ENCODE data around the gene TRIO. TPM values are rescaled to one million over a fixed set of nuclear protein-coding genes. Genes with fewer than 3 reads are reported as not detected.

Gene TRIO
- total and polyA plus RNA-seq, 2 of the 8 experiments (the other 6 are each of a cell fraction or from before 2014, with no cell fraction given), result 35.1 to 69.1 TPM

- H2AK5ac ChIP-seq (ENCODE audit: low read depth, low read length), result no peak overlapping the region
- ChIA-PET POLR2A (ENCODE audit: partially characterized antibody) (no interaction called here), CTCF (ENCODE audit: partially characterized antibody) (no interaction called here)
- no peak overlapping the region for H2BK20ac ChIP-seq (ENCODE audit: low read length)
- no peak overlapping the region for H2BK12ac ChIP-seq (ENCODE audit: low read depth, low read length)
- no peaks in the 10 kb centered on the region for H4K20me1 ChIP-seq (replicated peaks in 1 of 2; ENCODE audit: control insufficient read depth in 1 of 2, insufficient read depth in 2 of 2, low read length in 2 of 2)
- H3K23ac ChIP-seq (ENCODE audit: insufficient read length), result no peak overlapping the region
- no peaks in the 10 kb centered on the region for H3K9me3 ChIP-seq (ENCODE audit: insufficient read depth in 2 of 2, low read depth in 1 of 2, low read length in 1 of 2)
- no peak overlapping the region for H4K5ac ChIP-seq (ENCODE audit: insufficient read length, low read depth, low read length)
- 83% methylated on average over 4 of the region's 4 CpGs; no CpG with 5 or more reads in 1 of the 2 experiments for WGBS, 2 experiments (ENCODE audit: extremely low coverage in 1 of 2, insufficient coverage in 1 of 2, insufficient read length in 1 of 2, insufficient replicate concordance in 2 of 2, low coverage in 1 of 2, low lambda C conversion rate in 2 of 2, missing lambda C conversion rate in 1 of 2)
- H3K23me2 ChIP-seq (ENCODE audit: low read depth, low read length), result no peaks in the 10 kb centered on the region
- H3K14ac ChIP-seq (ENCODE audit: insufficient read length), result no peak overlapping the region
- H2BK120ac ChIP-seq (replicated peaks; ENCODE audit: low read depth, low read length), result no peak overlapping the region
- no peak overlapping the region for H3K18ac ChIP-seq (ENCODE audit: extremely low read depth, low read length)
- no peak overlapping the region for H2BK5ac ChIP-seq (ENCODE audit: low read depth, low read length)
- H3K4me2 ChIP-seq (ENCODE audit: insufficient read depth in 1 of 2, low read depth in 2 of 2, low read length in 2 of 2), result no peak overlapping the region
- H2BK15ac ChIP-seq (ENCODE audit: low read length), result no peak overlapping the region
- no peak overlapping the region for H3K56ac ChIP-seq (replicated peaks; ENCODE audit: insufficient read length, low read depth, low read length)
- H4K91ac ChIP-seq (replicated peaks; ENCODE audit: insufficient read length, low read length), result no peak overlapping the region
- H4K8ac ChIP-seq (ENCODE audit: extremely low read depth, insufficient read depth, low read length), result no peak overlapping the region
- H3K79me1 ChIP-seq (ENCODE audit: low read depth, low read length), result peaks cover 2% of the 10 kb centered on the region; the same call in 1 of the 2 replicates
- H3K27ac ChIP-seq (ENCODE audit: low read depth, low read length), result no peak overlapping the region
- no peak overlapping the region for H3K9ac ChIP-seq (replicated peaks in 1 of 4; ENCODE audit: extremely low read depth in 1 of 4, low read depth in 3 of 4, low read length in 3 of 4)
- H3K27me3 ChIP-seq (replicated peaks in 1 of 4; ENCODE audit: control insufficient read depth in 3 of 4, extremely low read depth in 1 of 4, insufficient read depth in 3 of 4, low read length in 3 of 4), result no peaks in the 10 kb centered on the region
- H3K4ac ChIP-seq (replicated peaks; ENCODE audit: insufficient read length, low read depth, low read length), result no peak overlapping the region
- peaks cover 0 to 11% (median 4%) of the 10 kb centered on the region in 4 experiments; a peak in 5 of 7 replicates for H3K4me1 ChIP-seq (replicated peaks in 1 of 4; ENCODE audit: control insufficient read depth in 3 of 4, insufficient read depth in 4 of 4, low read length in 3 of 4)
- TF ChIP-seq CHD2 (IDR thresholded peaks at IDR 0.05; ENCODE audit: low read length) (no peak), SUZ12 (IDR thresholded peaks at IDR 0.05; ENCODE audit: low read length) (no peak), CEBPB (IDR thresholded peaks at IDR 0.05; ENCODE audit: low read depth, low read length) (no peak), SP1 (IDR thresholded peaks at IDR 0.05; ENCODE audit: low read depth, low read length) (no peak), HDAC2 (IDR thresholded peaks at IDR 0.05; ENCODE audit: borderline replicate concordance in 1 of 2, low read depth in 2 of 2, low read length in 2 of 2) (no peak), BRCA1 (IDR thresholded peaks at IDR 0.05; ENCODE audit: low read depth, low read length) (no peak), YY1 (IDR thresholded peaks at IDR 0.05; ENCODE audit: low read depth, low read length) (no peak), TAF1 (IDR thresholded peaks at IDR 0.05; ENCODE audit: low read depth, low read length) (no peak), ATF3 (IDR thresholded peaks at IDR 0.05; ENCODE audit: insufficient read depth, low read depth, low read length) (no peak), SP2 (IDR thresholded peaks at IDR 0.05; ENCODE audit: low read length) (no peak), GTF2F1 (IDR thresholded peaks at IDR 0.05; ENCODE audit: borderline replicate concordance, low read depth, low read length) (no peak)
- no peak overlapping the region for H2AFZ ChIP-seq (ENCODE audit: low read length)
- H3K36me3 ChIP-seq (ENCODE audit: control insufficient read depth in 2 of 4, insufficient read depth in 4 of 4, low read length in 3 of 4), result no peaks in the 10 kb centered on the region
- H3K79me2 ChIP-seq (ENCODE audit: control insufficient read depth in 1 of 2, insufficient read depth in 2 of 2, low read length in 2 of 2), result no peaks in the 10 kb centered on the region
- DNase-seq (ENCODE audit: low read depth in 1 of 2, low spot score in 2 of 2) (no peak), FAIRE-seq (no peak)
- H3K4me3 ChIP-seq (ENCODE audit: extremely low read depth in 1 of 4, insufficient read depth in 2 of 4, low read depth in 3 of 4, low read length in 4 of 4), result no peak overlapping the region
Observed at GRCh38 chr5:14443671-14444093, 300.5 kb downstream of the TRIO start.
